Subcutaneous adipose tissue (tissue), 4 donors: ENCODE measurements around the gene SHANK3. TPM values are rescaled to one million over a fixed set of nuclear protein-coding genes. Genes with fewer than 3 reads are reported as not detected.

Experiments
- total RNA-seq, 4 donors: library from RNA; depleted of rRNA; stranded (reverse); fragments of >200 nt; gene quantifications; one replicate each; pipeline ENCODE4 v1.1.0, GENCODE V29; 2016
- TF ChIP-seq, protein P1 (sequence below): fragments of 450-650 bp; IDR thresholded peaks from one replicate; pipeline ENCODE4 v1.5.1; 2016; ENCODE audit warnings: low read depth, mild to moderate bottlenecking, control low read depth, antibody characterized with exemption, moderate library complexity

SHANK3 gene
- total RNA-seq, 4 donors from 2014 or later, result 5.1 to 87.2 (median 15.2) TPM

DNA sequence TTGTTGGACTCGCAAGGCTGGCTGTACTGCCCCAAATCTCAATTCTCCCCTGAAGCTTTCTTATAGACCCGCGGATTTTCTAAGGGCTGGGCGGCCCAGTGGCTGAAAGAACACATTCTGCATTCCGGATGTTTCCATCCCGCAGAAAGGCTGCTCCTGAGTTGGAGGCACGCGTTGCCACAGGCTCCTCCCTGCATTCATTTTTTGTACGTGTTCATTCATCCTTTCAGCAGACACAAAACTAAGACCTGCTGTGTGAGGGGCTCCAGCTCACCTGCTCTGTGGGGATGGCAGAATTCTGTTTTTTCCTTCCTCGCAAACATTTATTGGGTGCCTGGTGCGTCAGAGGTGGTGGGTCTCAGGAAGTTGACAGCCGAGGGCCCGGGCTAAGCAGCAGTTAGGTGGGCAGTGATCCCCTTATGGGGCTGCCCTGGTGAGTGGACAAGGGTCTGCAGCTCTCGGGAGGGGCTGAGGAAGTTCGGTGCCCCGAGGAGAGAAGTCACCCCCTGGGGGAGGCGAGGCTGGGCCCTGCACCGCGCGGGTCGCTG lies 23.7 kb downstream of the SHANK3 start:
- TF ChIP-seq, protein P1, sequence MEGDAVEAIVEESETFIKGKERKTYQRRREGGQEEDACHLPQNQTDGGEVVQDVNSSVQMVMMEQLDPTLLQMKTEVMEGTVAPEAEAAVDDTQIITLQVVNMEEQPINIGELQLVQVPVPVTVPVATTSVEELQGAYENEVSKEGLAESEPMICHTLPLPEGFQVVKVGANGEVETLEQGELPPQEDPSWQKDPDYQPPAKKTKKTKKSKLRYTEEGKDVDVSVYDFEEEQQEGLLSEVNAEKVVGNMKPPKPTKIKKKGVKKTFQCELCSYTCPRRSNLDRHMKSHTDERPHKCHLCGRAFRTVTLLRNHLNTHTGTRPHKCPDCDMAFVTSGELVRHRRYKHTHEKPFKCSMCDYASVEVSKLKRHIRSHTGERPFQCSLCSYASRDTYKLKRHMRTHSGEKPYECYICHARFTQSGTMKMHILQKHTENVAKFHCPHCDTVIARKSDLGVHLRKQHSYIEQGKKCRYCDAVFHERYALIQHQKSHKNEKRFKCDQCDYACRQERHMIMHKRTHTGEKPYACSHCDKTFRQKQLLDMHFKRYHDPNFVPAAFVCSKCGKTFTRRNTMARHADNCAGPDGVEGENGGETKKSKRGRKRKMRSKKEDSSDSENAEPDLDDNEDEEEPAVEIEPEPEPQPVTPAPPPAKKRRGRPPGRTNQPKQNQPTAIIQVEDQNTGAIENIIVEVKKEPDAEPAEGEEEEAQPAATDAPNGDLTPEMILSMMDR, result no peak

DNA sequence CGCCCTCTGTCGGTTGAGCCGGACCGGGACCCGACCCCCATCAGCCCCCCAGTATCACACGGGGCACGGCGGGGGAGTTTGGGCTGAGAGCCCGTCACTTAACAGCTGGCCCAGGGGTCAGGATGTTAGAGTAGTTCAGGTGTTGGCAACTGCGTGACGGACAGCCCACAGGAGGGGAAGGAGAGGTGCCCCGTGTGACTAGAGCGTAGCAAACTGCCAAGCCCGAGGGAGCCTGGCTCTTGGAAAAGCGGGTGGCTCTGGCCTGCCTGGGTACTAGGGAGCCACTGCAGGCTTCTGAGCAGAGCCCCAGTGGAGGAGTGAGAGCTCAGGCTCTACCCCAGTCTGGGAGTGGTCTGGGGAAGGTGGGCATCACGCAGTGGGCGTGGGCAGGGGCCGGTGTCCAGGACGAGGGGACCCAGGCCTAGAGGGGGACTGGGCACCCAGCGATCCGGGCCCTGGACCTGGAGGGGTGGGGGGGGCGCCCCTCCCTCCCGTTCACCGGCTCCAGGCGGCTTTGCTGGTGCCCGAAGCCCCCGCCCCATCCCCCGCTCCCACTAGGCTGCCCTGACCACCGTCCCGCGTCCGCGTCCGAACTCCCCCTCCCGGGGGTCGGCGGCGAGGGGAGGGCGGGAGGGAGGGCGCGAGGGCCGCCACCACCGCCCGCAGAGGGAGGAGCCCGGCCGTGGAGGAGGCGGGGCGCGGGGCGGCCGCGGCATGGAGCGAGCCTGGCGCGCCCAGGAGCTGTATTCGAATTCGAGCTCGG lies 24.4 kb downstream of the SHANK3 start:
- TF ChIP-seq, protein P1, result no peak

DNA sequence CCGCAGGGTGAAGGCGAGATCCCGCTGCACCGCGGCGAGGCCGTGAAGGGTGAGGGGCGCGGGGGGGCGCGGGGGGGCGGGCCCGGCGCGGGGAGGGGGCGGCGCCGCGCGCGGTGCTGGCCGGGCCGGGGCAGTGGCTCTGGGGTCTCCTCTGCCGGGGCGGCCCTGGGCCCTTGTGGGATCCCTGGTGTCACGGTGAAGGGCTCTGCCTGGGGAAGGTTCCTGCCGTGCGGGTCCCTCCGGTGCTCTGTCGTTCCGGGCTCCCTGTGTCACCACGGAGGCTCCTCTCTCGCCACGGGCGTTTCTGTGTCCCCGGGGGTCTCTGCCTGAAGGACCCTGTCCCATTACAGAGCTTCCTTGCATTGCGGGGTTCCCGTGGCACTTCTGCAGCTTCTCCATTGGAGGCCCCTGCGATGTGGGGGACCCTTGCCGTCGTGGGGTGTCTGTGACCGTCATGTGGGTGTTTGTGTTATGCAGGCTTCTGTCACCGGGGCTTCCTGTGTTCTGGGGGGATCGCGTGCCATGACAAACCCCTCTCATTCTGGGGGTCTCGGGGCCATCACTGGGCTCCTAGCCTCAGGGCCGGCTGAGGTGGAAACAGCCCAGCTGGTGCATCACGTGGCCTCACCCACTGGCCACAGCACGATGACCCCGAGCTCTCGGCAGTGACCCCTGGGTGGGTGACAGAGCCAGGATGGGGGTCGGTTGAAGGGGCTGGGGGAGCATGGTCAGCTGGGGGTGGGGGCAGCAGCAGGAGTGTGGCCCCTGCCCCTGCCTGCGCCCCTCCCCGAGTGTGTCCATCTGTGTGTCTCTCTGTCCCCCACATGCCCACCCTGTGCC lies 25.3 kb downstream of the SHANK3 start:
- TF ChIP-seq, protein P1, result no peak

DNA sequence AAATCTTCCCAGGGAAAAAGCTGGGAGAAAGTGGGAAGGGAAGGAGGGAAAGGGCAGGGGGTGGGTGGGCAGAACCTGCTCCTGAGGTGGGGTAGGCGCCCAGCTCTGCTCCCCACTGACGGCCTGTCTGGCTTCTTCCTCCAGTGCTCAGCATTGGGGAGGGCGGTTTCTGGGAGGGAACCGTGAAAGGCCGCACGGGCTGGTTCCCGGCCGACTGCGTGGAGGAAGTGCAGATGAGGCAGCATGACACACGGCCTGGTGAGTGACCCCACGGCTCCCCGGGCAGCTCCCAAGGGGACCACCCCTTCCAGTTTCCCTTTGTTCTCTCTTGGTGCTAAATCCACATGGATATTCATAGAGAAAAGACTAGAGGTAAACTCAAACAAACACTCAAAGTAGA lies 25.9 kb downstream of the SHANK3 start:
- TF ChIP-seq, protein P1, result no peak

DNA sequence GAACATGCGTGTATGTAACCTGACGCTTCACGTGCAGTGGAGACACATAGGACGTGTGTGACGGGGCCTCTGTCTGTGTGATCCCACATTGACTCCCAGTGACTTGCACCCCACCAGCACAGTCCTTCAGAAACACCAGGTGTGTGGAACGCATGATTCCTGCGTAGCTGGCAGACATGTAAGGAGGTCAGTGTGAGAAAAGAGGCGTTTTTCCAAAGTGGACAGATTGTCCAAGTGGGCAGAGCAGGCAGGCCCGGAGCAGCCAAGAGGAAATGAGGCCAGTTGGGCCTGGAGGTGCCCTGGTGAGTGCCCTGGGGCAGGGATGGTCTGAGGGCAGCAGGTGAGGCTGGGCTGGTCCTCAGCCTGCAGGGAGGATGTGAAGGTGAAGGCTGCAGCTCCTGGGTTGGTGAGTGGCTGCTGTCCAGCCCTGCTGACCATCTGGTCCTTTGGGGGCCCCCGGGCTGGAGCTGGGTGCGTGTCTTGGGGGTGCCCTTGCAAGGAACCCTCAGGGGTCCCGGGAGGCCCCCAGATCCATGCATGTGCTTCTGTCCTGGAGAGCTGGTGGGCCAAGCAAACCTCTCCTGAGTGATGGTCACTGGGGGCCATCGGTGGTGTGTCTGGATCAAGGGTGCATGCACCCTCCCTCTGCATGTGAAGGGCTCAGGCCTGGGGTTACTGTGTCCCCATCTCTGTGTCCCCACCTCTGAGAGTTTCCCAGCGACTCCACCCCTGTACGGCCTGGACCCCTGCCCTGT lies 26.6 kb downstream of the SHANK3 start:
- TF ChIP-seq, protein P1, result no peak

DNA sequence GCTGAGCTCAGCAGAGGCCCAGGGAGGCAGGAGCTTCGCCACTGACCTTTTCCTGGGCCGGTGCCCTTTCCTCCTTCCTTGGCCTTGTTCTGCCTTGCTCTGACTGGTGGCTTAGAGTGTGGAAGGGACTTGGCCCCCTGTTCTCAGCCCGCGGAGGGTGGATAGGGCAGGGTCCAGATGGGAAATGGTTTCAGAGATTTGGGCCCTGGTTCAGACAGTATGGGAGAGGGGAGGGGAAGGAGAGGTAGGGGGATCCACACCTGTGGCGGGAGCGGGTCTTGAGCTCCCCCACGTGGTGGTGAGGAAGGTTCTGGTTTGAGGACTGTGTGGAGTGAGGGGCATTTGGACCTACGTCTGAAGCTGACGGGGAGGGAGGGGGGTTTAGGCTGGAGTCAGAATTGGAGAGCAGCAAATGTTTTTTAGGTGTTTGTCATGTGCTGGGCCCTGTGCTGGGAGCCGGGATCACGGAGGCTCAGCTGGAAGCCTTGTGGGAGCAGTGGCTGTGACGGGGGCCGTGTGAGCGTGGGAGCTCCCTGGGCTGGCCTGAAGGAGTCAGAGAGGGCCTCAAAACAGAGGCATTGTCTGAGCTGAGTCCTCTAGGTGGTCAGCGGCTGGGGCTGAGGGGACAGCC lies 27.2 kb downstream of the SHANK3 start:
- TF ChIP-seq, protein P1, result no peak
